Caki2 (cell line): ENCODE results near the gene ADH7. TPM values are rescaled to one million over a fixed set of nuclear protein-coding genes. Genes with fewer than 3 reads are reported as not detected.
"Not testable (repeated sequence)": the region's sequence is repeated elsewhere in the genome, so short reads cannot be mapped to it uniquely, and the experiment has no call there.

ENCODE experiments used
- DNase-seq: peaks from one replicate; pipeline ENCODE4 v3.0.0-alpha.2; 2015; ENCODE audit warnings: low read depth
- in situ Hi-C: cut with HindIII; loops from 2 replicates; pipeline ENCODE4 v1.10.0; 2016; ENCODE audit warnings: low sequenced_read_pairs, low pct_unique_long_range_greater_than_20kb, mixed read lengths
- total RNA-seq: library from RNA; depleted of rRNA; stranded (reverse); fragments of >200 nt; shearing (Covaris generic); gene quantifications from 2 replicates; pipeline ENCODE4 v1.2.3, GENCODE V29; 2014; ENCODE audit warnings: low replicate concordance

ADH7 gene
- total RNA-seq, 1 experiment from 2014 or later, result not detected

DNA sequence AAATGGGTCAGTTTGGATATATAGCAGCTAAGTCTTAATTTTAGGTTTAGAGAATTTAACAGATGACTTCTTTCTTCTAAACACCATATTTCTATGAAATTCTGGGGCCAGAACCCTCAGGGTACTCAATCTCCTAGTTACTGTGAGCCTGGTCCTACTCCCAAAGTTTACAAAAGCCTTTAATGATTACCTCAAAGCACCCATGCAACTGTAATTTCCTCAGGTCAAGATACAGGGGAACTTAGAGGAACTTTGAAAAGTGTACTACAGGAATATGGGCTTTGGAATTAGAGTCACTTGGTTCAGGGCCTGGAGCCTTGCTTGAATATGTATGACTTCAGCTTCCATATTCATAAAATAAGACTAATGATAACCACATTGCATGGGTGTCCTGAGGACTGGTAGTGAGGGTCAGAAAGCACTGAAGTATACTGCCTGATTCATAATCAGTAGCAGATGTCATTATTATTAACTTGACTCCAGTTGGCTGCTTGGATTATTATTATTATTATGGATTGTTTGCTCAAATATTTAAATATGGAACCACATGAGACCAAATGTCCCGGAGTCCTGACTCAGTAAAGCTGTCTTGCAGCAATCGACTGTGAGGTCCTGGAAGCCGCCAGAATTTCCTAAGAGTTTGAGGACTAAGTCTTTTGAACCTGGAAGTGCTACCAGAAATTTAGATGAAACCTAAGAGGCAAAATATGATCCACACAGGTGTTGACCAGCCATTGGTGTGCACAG lies 2.0 kb upstream of the ADH7 start:
- DNase-seq, result no peak
- in situ Hi-C loops, result no loop called here

DNA sequence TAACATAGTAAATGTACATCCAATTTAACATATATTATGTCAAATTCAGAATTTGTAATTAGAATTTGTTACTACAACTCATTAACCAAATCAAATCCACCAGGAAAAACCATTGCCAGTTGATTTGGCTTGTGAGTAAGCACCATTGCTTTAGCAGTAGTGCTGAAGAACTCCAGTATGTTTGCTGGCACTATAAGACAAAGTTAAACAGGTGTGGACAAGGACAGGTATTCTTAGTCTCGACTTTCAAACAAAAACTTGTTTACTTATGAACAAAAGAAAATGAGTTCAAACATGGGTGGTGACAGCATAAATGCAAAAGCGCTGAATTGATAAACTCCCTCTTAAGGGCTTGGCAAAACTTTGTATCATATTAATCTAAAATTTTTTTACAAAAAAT lies 1.3 kb upstream of the ADH7 start:
- in situ Hi-C loops, result no loop called here
- no peak for DNase-seq

DNA sequence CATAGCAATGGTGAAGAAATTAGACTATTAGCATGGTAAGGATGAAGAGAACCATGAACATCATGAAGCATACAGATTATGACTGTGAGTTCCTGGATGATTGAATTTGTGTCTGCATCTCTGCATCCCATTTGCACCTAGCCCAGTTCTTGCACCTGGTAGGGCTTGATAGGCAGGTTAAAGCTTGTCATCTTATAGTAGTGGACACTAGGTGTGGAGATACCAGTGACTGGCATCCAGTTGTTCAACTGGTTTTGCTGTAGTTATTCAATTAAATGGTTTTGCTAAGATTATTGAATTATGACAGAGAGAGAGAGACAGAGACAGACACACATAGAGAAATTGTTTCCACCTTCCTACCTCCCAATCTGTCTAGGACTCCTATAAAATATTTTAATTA lies 5.0 kb downstream of the ADH7 start:
- in situ Hi-C loops, result no loop called here

DNA sequence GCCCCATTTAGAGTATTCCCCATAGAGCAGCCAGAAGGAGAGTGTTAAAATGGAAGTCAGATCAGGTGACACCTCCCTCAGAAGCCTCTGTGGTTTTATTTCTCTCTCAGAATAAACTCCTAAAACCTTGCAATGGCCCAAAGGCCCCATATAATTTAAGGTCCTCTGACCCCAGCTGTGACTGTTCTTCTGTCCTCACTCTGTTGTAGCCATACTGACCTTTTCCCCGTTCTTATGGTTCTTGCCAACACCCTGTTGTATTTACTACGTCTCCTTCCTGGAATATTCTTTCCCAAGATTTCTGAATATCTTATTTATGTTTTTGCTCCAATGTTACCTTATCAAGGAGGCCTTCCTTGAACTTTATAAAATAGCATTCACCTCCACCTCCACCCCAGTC lies 18.0 kb downstream of the ADH7 start:
- in situ Hi-C loops, result no loop called here
- no peak for DNase-seq

More for the DNA sequence above, 5.0 kb downstream of the ADH7 start:
- no peak for DNase-seq

DNA sequence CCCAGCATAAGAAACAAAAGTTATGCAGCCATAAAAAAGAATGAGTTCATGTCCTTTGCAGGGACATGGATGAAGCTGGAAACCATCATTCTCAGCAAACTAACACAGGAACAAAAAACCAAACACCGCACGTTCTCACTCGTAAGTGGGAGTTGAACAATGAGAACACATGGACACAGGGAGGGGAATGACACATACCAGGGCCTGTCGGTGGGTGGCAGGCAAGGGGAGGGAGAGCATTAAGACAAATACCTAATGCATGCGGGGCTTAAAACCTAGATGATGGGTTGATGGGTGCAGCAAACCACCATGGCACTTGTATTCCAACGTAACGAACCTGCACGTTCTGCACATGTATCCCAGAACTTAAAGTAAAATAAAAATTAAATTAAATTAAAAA lies 19.4 kb downstream of the ADH7 start:
- in situ Hi-C loops, DNase-seq: not testable (repeated sequence)

DNA sequence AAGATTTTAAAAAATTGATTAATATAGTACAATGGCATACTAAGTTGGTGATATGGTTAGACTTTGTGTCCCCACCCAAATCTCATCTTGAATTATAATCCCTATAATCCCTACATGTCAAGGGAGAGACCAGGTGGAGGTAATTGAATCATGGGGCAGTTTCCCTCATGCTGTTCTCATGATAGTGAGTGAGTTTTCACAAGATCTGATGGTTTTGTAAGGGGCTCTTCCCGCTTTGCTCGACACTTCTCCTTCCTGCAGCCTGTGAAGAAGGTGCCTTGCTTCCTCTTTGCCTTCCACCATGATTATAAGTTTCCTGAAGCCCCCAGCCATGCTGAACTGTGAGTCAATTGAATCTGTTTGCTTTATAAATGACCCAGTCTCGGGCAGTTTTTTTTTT lies 20.2 kb downstream of the ADH7 start:
- in situ Hi-C loops, DNase-seq: not testable (repeated sequence)

DNA sequence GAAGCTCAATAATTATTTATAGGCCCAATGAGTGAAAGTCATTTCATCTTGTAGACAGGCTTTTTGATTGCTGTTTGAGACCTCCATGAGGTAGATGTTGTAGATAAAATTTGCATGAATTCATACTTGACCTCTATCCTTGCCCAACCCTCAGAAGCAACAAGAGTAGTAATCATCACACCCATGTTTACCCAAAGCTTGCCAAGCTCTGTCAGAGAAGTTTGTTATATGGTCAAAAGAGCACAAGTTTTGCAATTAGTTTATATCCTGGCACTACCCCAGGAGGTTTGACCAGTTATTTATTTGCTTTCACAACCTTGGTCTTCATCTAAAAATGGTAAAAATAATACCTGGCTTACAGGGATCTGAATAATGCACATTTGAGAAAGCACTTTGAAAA lies 20.7 kb downstream of the ADH7 start:
- in situ Hi-C loops, result no loop called here
- no peak for DNase-seq

DNA sequence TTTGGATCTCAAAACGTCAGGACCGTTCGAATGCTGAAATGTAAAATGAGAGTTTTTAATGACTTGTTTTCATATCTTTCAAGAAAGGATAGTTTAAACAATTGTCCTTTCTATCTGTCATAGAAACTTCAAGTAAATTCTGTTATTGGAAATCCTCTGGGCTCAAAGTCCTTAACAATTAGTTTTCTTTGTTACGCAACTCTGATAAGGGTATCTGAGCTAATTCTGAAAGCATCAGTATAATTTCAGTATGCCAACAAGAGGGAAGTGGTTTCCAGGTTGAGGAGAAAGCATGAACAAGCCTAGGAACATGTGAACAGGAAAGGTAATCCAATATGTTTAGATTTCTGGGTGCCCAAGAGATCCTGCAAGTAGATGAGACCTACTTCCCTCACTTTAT lies 22.0 kb downstream of the ADH7 start:
- in situ Hi-C loops, result no loop called here
- DNase-seq, result no peak

DNA sequence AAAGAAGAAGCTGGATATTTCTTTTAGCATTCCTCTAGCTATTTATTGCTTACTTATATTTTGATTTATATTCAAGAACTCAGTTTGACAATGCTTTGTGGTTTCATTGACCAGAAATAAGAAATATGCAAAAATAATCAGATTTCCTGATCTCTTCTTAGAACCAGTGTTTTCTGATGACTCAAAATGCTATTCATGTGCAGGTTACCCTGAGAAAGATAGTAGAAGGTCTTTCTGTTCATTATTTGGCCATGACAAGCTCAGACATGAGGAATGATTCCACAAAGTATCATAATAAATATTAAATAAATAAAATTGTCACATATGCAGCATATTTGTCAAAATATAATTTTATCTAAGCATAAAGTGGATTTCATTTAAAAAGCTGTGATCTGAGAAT lies 24.1 kb downstream of the ADH7 start:
- in situ Hi-C loops, result no loop called here
- DNase-seq, result no peak

DNA sequence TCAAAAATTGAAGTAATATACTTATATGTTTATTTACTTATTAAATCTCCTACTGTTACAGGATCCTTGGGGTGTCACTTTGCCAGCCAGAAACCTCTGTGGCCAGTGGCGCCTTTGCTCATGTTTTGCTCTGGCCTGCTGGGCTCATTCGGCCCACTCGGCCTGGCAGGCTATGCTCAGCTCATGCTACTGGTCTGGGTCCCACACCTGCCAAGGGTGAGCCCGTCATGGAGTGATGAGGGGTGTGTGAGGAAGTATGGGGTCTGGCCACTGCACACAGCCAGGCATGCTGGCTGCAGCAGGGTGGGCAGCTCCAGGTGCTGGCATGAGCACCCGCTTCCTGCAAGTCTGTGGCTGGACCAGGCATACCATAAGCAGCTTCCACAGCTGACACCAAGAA lies 25.1 kb downstream of the ADH7 start:
- DNase-seq, result no peak
- in situ Hi-C loops, result no loop called here

DNA sequence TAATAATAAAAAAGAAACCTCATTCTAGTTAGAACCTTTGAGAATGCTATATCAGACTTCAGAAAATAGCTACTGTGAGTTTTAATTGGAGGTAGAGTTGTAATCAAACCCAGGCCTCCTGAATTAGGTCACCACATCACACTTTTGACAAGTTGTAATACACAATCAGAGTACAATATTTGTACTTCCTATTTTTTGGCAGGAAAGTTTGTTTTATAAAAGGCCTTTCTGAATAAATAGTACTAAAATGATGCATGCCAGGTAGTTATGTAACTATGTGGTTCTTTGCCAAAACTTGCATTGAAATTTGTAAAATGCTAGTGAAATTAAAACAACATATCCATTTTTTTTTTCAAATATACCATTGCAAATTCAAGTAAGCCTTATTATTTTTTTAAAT lies 26.8 kb downstream of the ADH7 start:
- in situ Hi-C loops, result no loop called here
- DNase-seq, result no peak

DNA sequence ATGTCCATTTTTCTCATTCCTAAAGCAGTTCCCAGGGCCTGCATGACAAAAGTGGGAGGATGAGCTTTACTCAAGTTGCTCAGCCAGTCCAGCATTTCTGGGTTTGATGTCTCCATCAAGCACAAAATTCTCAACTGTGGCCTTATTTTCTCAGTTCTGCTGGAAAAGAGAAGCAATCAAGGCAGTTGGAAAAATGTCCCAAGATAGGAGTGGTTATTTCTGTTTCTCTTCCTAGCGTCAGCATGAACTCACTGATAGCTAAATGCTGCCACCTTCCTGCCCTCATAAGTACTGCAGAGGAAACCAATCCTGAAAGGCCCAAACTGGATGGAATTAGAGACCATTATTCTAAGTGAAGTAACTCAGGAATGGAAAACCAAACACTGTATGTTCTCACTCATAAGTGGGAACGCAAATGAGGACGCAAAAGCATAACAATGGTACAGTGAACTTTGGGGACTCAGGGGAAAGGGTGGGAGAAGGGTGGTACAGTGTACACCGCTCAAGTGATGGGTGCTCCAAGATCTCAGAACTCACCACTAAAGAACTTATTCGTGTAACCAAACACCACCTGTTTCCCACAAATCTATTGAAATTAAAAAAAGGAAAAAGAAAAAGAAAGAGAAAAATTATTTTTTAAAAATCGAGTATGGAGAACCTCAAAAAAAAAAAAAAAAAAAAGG lies 29.6 kb downstream of the ADH7 start:
- DNase-seq, result peak; percentile 66
- in situ Hi-C loops, result no loop called here

DNA sequence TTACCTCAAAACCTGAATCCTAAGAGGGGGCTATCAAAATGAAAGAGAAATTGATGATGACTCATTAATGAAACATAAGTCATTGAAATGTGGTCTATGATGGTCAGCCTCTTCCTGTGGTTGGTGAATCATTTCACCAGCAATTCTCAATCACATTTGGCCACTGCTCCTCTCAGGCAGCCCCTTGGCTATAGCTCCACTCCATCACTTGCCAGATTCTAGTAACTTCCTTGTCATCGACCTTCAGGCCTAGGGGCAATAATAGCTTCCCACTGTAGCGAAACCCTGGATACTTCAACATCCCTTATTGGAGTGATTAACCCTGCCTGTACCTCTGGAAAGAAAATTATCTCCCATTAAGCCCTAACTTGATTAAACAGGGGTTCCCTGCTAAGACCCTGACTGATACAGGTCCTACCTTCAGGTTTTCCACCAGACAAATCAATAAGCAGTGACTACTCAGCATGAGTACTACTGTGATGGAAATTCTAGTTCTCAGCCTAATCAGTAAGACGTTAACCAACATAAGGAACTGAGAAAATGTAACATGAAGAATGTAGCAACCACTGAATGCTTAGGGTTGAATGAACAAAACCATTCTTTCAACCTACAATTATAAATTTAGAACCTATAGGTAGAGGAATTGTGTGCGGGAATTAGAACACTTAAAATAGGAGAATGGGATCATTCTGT lies 30.4 kb downstream of the ADH7 start:
- in situ Hi-C loops, result no loop called here
- peak; percentile 70 for DNase-seq

DNA sequence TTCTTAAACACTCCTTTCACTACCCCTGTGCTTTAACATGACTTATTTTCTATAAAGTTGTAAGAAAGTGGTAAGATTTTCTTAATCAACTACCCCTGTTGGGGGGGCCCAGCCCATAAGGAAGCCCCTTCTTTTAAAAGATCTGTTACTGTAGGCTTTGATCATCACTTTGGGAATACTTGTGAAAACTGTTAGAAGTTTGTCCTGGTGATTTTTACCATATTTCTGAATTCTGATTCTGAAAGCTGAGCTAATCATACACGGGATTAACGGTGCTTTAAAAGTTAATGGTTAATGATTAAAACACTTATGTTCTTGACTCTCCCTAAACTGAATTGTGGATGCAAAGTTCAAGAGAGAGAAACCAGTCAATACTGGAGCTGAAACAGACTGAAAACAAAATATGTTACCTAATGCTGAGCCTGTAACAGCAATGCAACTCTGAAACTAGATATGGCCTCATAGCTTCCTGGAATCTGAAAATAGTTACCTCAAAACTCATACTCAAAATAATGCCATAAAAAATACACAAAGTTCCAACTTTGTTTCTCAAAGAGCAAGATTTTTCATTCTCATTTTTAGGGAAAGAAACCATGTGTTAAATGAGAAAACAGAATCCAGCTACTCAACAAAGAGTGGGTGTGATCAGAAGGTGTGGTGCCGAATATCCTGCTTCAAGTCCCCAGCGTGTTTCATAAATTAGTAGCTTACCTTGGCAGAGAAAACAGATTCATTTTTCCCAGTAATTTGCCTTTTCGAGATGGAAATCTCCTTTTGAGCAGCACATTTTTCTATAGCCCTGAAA lies 31.6 kb downstream of the ADH7 start:
- peak; percentile 67 for DNase-seq
- in situ Hi-C loops, result no loop called here

DNA sequence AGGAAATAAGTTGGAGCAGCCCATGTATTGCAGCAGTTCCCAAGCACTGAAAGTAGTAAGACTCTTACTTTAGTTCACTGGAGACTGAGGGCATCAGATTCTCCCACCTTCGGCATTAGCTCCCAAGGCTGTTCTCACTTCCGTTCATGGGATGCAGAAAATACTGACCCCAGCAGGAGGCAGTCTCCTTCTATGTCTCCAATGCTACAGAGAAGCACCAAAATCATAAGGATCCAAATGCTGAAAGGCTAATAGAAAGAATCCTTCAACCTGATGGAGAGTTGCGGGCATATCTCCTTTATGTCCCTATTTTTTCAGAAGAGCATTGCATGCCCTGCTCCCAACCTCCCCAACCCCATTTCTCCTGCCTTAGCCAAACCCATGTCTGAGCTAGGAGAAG lies 32.4 kb downstream of the ADH7 start:
- peak; percentile 10 for DNase-seq
- in situ Hi-C loops, result no loop called here

DNA sequence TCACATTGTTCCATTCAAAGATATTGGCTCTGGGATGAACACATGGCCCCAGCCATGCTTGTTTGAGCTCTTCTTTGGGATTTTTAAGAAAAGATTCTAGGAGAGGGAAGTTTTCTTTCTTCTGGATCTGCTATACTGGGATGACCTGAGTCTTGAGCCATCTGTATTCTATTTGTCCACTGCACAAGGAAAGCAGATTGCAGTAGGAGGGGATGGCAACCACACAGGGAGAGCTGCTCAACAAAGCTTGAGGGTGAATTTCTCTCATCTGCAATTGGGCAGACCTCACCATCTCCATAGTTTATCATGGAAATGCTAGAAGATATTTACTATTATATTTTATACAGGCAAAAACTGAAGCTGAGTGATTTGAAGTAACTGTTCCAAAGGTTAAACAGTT lies 34.3 kb downstream of the ADH7 start:
- in situ Hi-C loops, result no loop called here

DNA sequence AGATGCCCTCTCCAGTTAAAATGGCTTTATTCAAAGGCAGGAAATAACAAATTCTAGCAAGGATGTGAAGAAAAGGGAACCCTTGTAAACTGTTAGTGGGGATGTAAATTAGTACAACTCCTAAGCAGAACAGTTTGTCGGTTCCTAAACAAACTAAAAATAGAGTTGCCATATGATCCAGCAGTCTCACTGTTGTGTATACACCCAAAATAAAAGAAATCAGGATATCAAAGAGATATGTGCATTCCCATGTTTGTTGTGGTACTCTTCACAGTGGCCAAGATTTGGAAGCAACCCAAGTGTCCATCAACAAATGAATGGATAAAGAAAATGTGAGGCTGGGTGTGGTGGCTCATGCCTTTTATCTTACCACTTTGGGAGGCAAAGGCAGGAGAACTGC lies 36.1 kb downstream of the ADH7 start:
- in situ Hi-C loops, result no loop called here
- DNase-seq, result no peak

More for the DNA sequence above, 34.3 kb downstream of the ADH7 start:
- no peak for DNase-seq

DNA sequence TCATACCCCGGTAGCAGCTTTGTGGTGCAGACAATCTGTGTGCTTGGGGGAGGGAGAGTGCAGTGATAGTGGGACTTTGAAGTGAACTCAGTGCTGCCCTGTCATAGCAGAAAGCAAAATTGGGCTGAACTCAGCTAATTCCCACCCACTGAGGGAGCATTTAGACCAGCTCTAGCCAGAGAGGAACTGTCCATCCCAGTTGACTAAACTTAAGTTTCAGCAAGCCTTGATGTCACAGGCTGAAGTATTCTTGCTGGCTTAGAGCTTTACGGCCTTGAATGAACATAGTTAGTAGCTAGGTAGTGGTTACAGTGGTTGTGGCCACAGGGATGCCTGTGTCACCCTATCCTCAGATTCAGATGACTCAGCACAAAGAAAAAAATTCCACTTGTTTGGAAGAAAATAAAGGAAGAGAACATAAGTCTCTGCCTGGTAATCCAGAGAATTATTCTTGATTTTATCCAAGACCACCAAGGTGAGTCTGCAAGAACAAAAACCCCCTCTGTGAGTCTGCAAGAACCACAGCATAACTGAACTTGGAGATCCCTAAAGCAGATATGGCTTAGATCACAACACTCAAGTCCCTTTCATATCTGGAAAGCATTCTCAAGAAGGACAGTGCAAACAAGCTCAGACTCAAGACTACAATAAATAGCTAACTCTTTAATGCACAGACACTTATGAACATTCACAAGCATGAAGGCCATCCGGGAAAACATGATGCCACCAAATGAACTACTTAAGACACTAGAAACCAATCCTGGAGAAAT lies 39.4 kb downstream of the ADH7 start:
- in situ Hi-C loops, result no loop called here
- peak; percentile 61 for DNase-seq
